K562 (cell line): ENCODE measurements around the gene PDE6H. TPM values are rescaled to one million over a fixed set of nuclear protein-coding genes. Genes with fewer than 3 reads are reported as not detected.

ENCODE experiments used
- ATAC-seq: fragments of 200-7000 bp; cut with Tn5 transposase; 3 replicates; pipeline ENCODE4 v1.9.1; 2020; ENCODE audit warnings: moderate library complexity
- BruUV-seq: library from RNA; stranded (reverse); fragments of 400-500 nt; replicated peaks from 2 replicates; lab custom pipeline; 2021; lab: Mats Ljungman, UMichigan
- CTCF ChIA-PET: fragments of 300-600 bp; formaldehyde crosslinking; extraction: SDS; loops from one replicate; lab custom pipeline; 2021; ENCODE audit warnings: low intra/inter-chr PET ratio; lab: Yijun Ruan, JAX
- POLR2A ChIA-PET: fragments of 300-600, 350-650 bp; sonication (Branson Sonifier 250); formaldehyde crosslinking; extraction: SDS; loops from one replicate; lab custom pipeline; 2021; ENCODE audit warnings: antibody characterized with exemption, inconsistent platforms; lab: Yijun Ruan, JAX
- DNase-seq, 4 experiments: peaks; one replicate each; pipeline versions ENCODE4 v3.0.0 to v3.0.0-alpha.2; 2011 to 2018; ENCODE audit warnings: low spot score in 3 of 4, mixed read lengths in 3 of 4; ENCODE audit errors: extremely low read depth in 1 of 4
- FAIRE-seq: peaks from 2 replicates; lab custom pipeline; 2011; peaks lifted over from hg19 to GRCh38; lab: Jason Lieb, UNC
- H2AFZ ChIP-seq: 2 replicates; pipeline ENCODE4 v1.6.0; 2011; ENCODE audit warnings: low read depth, low read length, control low read depth, inconsistent platforms
- H3K27ac ChIP-seq: fragments of 200-600 bp; 3 replicates; pipeline ENCODE4 v1.8.0; 2011; ENCODE audit warnings: low read depth, mild to moderate bottlenecking, control low read depth, inconsistent platforms, low read length, moderate library complexity, mixed read lengths; ENCODE audit errors: extremely low read depth
- H3K27me3 ChIP-seq, 2 experiments: fragments of 300-600 bp in 1 of 2; 2 replicates in 1 of 2; 3 replicates in 1 of 2; pipeline versions ENCODE4 v1.6.0 to v1.8.0; 2011; ENCODE audit warnings: inconsistent platforms in 2 of 2, low read length in 2 of 2, mild to moderate bottlenecking in 1 of 2, mixed read lengths in 1 of 2, moderate library complexity in 1 of 2; ENCODE audit not compliant: control insufficient read depth in 2 of 2, insufficient read depth in 2 of 2
- H3K36me3 ChIP-seq: fragments of 300-600 bp; 3 replicates; pipeline ENCODE4 v1.8.0; 2011; ENCODE audit warnings: mild to moderate bottlenecking, low read length, inconsistent platforms; ENCODE audit not compliant: control insufficient read depth, insufficient read depth
- H3K4me1 ChIP-seq, 2 experiments: fragments of 200-600 bp in 1 of 2; replicated peaks in 1 of 2; 2 replicates in 1 of 2; 3 replicates in 1 of 2; pipeline versions ENCODE4 v1.5.1 to v1.8.0; 2011; ENCODE audit warnings: inconsistent platforms in 2 of 2, low read length in 2 of 2, mild to moderate bottlenecking in 1 of 2, mixed read lengths in 1 of 2, moderate library complexity in 1 of 2; ENCODE audit not compliant: control insufficient read depth in 2 of 2, insufficient read depth in 2 of 2
- H3K4me2 ChIP-seq: 2 replicates; pipeline ENCODE4 v1.6.1; 2011; ENCODE audit warnings: low read length, control low read depth, inconsistent platforms, mixed read lengths; ENCODE audit not compliant: insufficient read depth
- H3K4me3 ChIP-seq: fragments of 200-600 bp; sonication (generic), shearing (Covaris generic); 2 replicates; pipeline ENCODE4 v1.5.1; 2016; ENCODE audit warnings: control low read depth, inconsistent platforms
- H3K79me2 ChIP-seq: fragments of 200-600 bp; 3 replicates; pipeline ENCODE4 v1.8.0; 2011; ENCODE audit warnings: low read length, inconsistent platforms; ENCODE audit not compliant: control insufficient read depth, insufficient read depth
- H3K9ac ChIP-seq, 2 experiments: 2 replicates each; pipeline versions ENCODE4 v1.6.0 to v1.6.1; 2011; ENCODE audit warnings: low read depth in 2 of 2, low read length in 2 of 2, control low read depth in 1 of 2, inconsistent platforms in 1 of 2, mild to moderate bottlenecking in 1 of 2, mixed read lengths in 1 of 2; ENCODE audit not compliant: insufficient read depth in 1 of 2
- H3K9me1 ChIP-seq: one replicate; pipeline ENCODE4 v1.6.0; 2011; ENCODE audit warnings: inconsistent platforms, mild to moderate bottlenecking, low read length, moderate library complexity; ENCODE audit not compliant: control insufficient read depth, insufficient read depth
- H3K9me3 ChIP-seq: replicated peaks from 2 replicates; pipeline ENCODE4 v1.5.1; 2011; ENCODE audit warnings: low read depth, low read length, inconsistent platforms; ENCODE audit not compliant: control insufficient read depth, insufficient read depth
- H4K20me1 ChIP-seq: replicated peaks from 2 replicates; pipeline ENCODE4 v1.6.1; 2011; ENCODE audit warnings: low read length, inconsistent platforms, mixed read lengths; ENCODE audit not compliant: control insufficient read depth, insufficient read depth
- HMGXB4 ChIP-seq: sonication (generic); formaldehyde crosslinking; IDR thresholded peaks from 2 replicates; pipeline ENCODE4 v1.8.1; 2023; ENCODE audit warnings: mild to moderate bottlenecking, missing genetic modification reagents
- PYGO2 ChIP-seq: fragments of 450-650 bp; IDR thresholded peaks from 2 replicates; pipeline ENCODE4 v1.6.1; 2016; ENCODE audit warnings: mild to moderate bottlenecking, missing genetic modification characterization, moderate library complexity, missing compliant biosample characterization
- ZBTB33 ChIP-seq: sonication (generic); formaldehyde crosslinking; IDR thresholded peaks from 2 replicates; pipeline ENCODE4 v1.8.1; 2023; ENCODE audit warnings: mild to moderate bottlenecking, missing genetic modification reagents
- WGBS: fragments of 100-300 bp; shearing (Covaris generic); methylation state at CpG from one replicate; pipeline ENCODE4 v1.1.6; 2016; ENCODE audit warnings: low coverage, mixed read lengths; ENCODE audit not compliant: insufficient coverage; ENCODE audit errors: missing lambda C conversion rate; 5-methylcytosine and 5-hydroxymethylcytosine counted together
- in situ Hi-C: fragments of 300-500 bp; cut with MboI; formaldehyde crosslinking; loops from 4 replicates; pipeline ENCODE4 v1.15.0; 2018; ENCODE audit warnings: inconsistent platforms, mixed read lengths
- intact Hi-C: fragments of 100-400 bp; cut with micrococcal nuclease; formaldehyde crosslinking; loops from 2 replicates; pipeline ENCODE4 v1.14.2; 2022
- polyA plus RNA-seq, 8 experiments: library from polyadenylated mRNA; depleted of rRNA in 4 of 8; stranded (reverse) in 5 of 8; unstranded in 3 of 8; fragments of >200 nt; fragmentation: Nextera tagmentation in 2 of 8; fragmentation: Illumina TruSeq in 1 of 8; extraction: Ambion mirVana in 2 of 8; extraction: Trizol in 1 of 8; gene quantifications; 2 replicates each; pipeline versions ENCODE4 v1.2.1 to v1.2.3, GENCODE V29; 2011 to 2014; ENCODE audit warnings: inconsistent platforms in 1 of 8, missing spikeins in 1 of 8
- total RNA-seq, 7 experiments: library from RNA; depleted of rRNA in 6 of 7; stranded (reverse); fragments of >200 nt in 6 of 7; fragmentation: Illumina TruSeq in 2 of 7; extraction: Trizol in 2 of 7; gene quantifications; 2 replicates each; pipeline versions ENCODE4 v1.2.1 to v1.2.3, GENCODE V29; 2011 to 2021; ENCODE audit warnings: low replicate concordance in 1 of 7

The PDE6H gene
- total and polyA plus RNA-seq, 9 of the 15 experiments (the other 6 are each of a cell fraction or from before 2014, with no cell fraction given) = 0.15 TPM; not detected in 8

GRCh38 chr12:14994610-14995009 lies 21.8 kb downstream of the PDE6H start:
- 3% methylated on average over 3 of the region's 3 CpGs for WGBS
- FAIRE-seq (no peak), DNase-seq (no peak)
- Histone ChIP-seq H3K27me3 (no peaks in the 10 kb centered on the region), H3K9me1 (no peaks in the 10 kb centered on the region), H3K4me1 (peaks cover 1% of the 10 kb centered on the region in 2 experiments; a peak in 3 of 5 replicates), H3K4me2 (no peak overlapping the region), H3K79me2 (no peaks in the 10 kb centered on the region), H3K27ac (no peak overlapping the region), H2AFZ (no peak overlapping the region), H3K9me3 (no peaks in the 10 kb centered on the region), H4K20me1 (no peaks in the 10 kb centered on the region), H3K36me3 (no peaks in the 10 kb centered on the region)
- ChIA-PET CTCF (interaction anchor here (1.2 to 2.3 kb wide), 3 partner anchors 149 to 271 kb away, joined by 3 to 15 read pairs (median 12); no protein-coding TSS in a partner anchor), POLR2A (no interaction called here)
- BruUV-seq = no TSS peak
- TF ChIP-seq ZBTB33 (no peak), HMGXB4 (CRISPR knock-in tag) (no peak), PYGO2 (tag) (no peak)
- TF ChIP-seq, all 486 proteins: peak for 0
- ATAC-seq = no peak
- intact Hi-C loops (loop anchor here (1.0 to 10.0 kb wide), 4 partner anchors 57 to 270 kb away; partner anchors contain the start of genes ERP27 and SMCO3), in situ Hi-C loops (loop anchor here (10.0 kb wide), 1 partner anchor 150 kb away; the partner anchor contains the start of gene ART4)
- Histone ChIP-seq H3K4me3 (no peak overlapping the region), H3K9ac (no peak overlapping the region)
